ENCODE data around the gene SMIM33. TPM values are rescaled to one million over a fixed set of nuclear protein-coding genes. Genes with fewer than 3 reads are reported as not detected.
"Not testable (repeated sequence)": the region's sequence is repeated elsewhere in the genome, so short reads cannot be mapped to it uniquely, and the experiment has no call there.

Gene SMIM33
- total and polyA plus RNA-seq, 8 donors, result not detected

DNA sequence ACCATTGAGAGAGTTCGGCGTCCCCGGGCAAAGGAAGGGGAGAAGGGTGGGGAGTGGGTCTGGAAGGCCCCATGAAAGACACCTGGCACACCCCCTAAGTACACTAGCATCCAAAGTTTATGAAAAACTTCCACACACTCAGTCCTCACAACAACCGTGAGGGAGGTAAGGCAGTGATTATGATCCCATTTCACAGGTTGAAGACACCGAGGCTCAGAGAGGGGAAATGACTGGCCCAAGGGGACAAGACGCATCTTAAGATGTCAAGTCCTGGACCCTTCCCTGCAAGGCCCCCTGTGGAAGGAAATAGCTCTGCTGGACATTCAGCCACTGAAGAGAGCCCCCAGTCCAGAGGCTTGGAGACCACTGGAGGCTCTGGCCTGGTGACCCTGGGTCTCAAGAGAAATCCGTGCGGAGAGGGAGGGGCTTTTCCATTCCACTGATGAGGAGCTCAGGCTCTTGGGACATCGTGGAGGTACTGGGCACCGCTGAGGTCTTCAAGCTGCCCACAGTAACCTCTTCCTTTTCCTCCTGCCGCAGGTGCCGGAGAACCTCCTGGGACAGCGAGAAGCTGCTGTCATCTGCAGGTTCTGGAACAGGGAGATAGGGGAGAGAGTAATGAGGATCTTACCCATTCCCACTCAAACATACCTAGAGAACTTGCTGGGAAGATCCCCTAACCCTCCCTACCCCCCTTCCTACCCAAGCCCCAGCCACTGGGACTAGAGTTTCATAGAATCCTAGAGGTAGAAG lies 5.2 kb downstream of the SMIM33 start:
- intact Hi-C loops (cut with DNase I), result no loop called here
- H3K9me3 ChIP-seq, result no peaks in the 10 kb centered on the region
- no peaks in the 10 kb centered on the region for H3K36me3 ChIP-seq
- DNase-seq, result no peak
- no peaks in the 10 kb centered on the region for H3K4me1 ChIP-seq
- no peaks in the 10 kb centered on the region for H3K27me3 ChIP-seq
- no peak overlapping the region for H3K4me3 ChIP-seq
- TF ChIP-seq, protein P1, sequence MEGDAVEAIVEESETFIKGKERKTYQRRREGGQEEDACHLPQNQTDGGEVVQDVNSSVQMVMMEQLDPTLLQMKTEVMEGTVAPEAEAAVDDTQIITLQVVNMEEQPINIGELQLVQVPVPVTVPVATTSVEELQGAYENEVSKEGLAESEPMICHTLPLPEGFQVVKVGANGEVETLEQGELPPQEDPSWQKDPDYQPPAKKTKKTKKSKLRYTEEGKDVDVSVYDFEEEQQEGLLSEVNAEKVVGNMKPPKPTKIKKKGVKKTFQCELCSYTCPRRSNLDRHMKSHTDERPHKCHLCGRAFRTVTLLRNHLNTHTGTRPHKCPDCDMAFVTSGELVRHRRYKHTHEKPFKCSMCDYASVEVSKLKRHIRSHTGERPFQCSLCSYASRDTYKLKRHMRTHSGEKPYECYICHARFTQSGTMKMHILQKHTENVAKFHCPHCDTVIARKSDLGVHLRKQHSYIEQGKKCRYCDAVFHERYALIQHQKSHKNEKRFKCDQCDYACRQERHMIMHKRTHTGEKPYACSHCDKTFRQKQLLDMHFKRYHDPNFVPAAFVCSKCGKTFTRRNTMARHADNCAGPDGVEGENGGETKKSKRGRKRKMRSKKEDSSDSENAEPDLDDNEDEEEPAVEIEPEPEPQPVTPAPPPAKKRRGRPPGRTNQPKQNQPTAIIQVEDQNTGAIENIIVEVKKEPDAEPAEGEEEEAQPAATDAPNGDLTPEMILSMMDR (IDR thresholded peaks at IDR 0.05), result no peak
- no peak for FAIRE-seq
- ATAC-seq, result no peak
- no peak overlapping the region for H3K27ac ChIP-seq
- 80 to 88% methylated on average over 13 of the region's 13 CpGs for WGBS, 2 donors

DNA sequence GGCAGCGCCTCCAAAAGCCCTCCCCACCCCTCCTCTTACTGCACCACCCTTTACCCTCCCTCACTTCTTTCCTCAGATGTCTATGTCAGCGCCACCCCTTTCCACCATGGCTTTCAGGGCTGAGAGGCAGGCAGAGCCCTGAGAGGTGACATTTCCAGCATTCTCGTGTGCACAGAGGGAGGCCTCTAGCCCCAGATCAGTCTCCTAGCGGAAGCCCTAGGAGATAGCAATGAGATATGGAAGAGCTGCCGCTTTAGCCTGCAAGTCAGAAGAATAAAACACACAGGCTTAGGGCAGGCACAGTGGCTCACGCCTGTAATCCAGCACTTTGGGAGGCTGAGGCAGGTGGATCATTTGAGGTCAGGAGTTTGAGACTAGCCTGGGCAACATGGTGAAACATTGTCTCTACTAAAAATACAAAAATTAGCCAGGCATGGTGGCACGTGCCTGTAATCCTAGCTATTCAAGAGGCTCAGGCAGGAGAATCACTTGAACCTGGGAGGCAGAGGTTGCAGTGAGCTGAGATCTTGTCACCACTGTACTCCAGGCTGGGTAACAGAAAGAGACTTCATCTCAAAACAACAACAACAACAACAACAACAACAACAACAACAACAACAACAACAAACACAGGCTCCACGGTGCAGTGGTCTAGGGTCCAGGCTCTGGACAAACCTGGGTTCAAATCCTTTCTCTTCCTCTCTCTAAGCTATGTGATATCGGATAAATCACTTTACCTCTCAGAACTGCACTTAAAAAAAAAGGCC lies 8.0 kb downstream of the SMIM33 start:
- H3K9me3 ChIP-seq; H3K36me3 ChIP-seq; H3K4me3 ChIP-seq; H3K27ac ChIP-seq; ATAC-seq; FAIRE-seq; H3K27me3 ChIP-seq; H3K4me1 ChIP-seq; intact Hi-C loops (cut with DNase I); DNase-seq: not testable (repeated sequence)
- 77 to 79% methylated on average over 9 of the region's 9 CpGs for WGBS, 2 donors

DNA sequence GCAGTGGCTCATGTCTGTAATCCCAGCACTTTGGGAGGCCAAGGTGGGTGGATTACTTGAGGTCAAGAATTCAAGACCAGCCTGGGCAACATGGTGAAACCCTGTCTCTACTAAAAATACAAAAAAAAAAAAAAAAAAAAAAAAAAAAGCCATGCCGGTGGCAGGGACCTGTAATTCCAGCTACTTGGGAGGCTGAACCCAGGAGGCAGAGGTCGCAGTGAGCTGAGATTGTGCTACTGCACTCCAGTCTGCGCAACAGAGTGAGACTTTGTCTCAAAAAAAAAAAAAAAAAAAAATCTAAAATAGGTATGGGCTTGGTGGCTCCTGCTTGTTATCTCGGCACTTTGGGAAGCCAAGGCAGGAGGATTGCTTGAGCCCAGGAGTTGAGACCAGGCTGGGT lies 8.9 kb downstream of the SMIM33 start:
- H3K9me3 ChIP-seq; H3K27ac ChIP-seq; H3K4me1 ChIP-seq; H3K4me3 ChIP-seq; intact Hi-C loops (cut with DNase I); H3K36me3 ChIP-seq; ATAC-seq; FAIRE-seq; H3K27me3 ChIP-seq: not testable (repeated sequence)
- 94 to 98% methylated on average over 4 of the region's 4 CpGs for WGBS, 2 donors
- peak in 1 of 6 donors; percentile 7 for DNase-seq

DNA sequence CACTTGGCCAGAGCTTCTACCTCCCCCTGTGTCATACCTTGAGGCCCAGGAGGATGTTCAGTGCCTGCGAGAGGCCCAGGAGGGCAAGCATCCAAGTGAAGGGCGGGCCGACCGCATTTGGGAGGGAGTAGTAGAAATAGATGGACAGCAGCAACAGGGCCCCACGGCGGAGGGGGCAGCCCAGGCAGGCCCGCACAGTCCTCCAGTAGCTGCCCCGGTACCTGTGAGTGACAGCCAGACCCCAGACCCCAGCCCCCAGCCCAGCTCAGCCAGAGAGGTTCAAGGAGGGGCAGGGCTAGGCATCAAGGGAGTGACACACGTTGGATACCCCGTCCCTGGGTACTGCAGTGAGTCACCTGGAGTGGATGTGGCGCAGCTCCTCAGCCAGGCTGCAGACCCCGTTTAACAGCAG lies 10.3 kb downstream of the SMIM33 start:
- ATAC-seq, result peak in 2 of 4 donors; percentile 4
- intact Hi-C loops (cut with DNase I), result no loop called here
- H3K27me3 ChIP-seq, result no peaks in the 10 kb centered on the region
- H3K36me3 ChIP-seq, result no peaks in the 10 kb centered on the region
- H3K4me3 ChIP-seq, result peak overlapping the region in 1 of 4 donors; percentile 43
- no peaks in the 10 kb centered on the region for H3K9me3 ChIP-seq
- no peak for DNase-seq
- H3K4me1 ChIP-seq, result no peaks in the 10 kb centered on the region
- WGBS, 2 donors, result 75 to 77% methylated on average over 12 of the region's 12 CpGs
- no peak for FAIRE-seq
- TF ChIP-seq, protein P1 (IDR thresholded peaks at IDR 0.05), result no peak
- peak overlapping the region in 2 of 4 donors; percentile 73 to 89 for H3K27ac ChIP-seq

- DNase-seq (no peak), ATAC-seq (peak in 3 of 4 donors; percentile 41 to 61 (median 56)), FAIRE-seq (no peak)
- Histone ChIP-seq H3K4me3 (peak overlapping the region in 2 of 4 donors; percentile 16 to 43), H3K36me3 (no peaks in the 10 kb centered on the region), H3K9me3 (no peaks in the 10 kb centered on the region), H3K4me1 (no peaks in the 10 kb centered on the region), H3K27ac (peak overlapping the region in 3 of 4 donors; percentile 69 to 89 (median 73)), H3K27me3 (no peaks in the 10 kb centered on the region)
- TF ChIP-seq, protein P1 (IDR thresholded peaks at IDR 0.05), result no peak
- intact Hi-C loops (cut with DNase I), result no loop called here
- 77 to 85% methylated on average over 5 of the region's 5 CpGs for WGBS, 2 donors
These were observed 10.8 kb downstream of the SMIM33 start for GRCh38 chr5:139481580-139482049.
